Measurements from ENCODE around the gene ZNF195.

The ZNF195 gene

GRCh38 chr11:3359092-3359824, 19.7 kb downstream of the ZNF195 start:
- TF ChIP-seq POLR2A (IDR thresholded peaks at IDR 0.05; ENCODE audit: extremely low read depth, insufficient read length), result no peak
- TF ChIP-seq MYC (IDR thresholded peaks at IDR 0.05; ENCODE audit: low read depth, low read length), result no peak
- TF ChIP-seq, protein P1, sequence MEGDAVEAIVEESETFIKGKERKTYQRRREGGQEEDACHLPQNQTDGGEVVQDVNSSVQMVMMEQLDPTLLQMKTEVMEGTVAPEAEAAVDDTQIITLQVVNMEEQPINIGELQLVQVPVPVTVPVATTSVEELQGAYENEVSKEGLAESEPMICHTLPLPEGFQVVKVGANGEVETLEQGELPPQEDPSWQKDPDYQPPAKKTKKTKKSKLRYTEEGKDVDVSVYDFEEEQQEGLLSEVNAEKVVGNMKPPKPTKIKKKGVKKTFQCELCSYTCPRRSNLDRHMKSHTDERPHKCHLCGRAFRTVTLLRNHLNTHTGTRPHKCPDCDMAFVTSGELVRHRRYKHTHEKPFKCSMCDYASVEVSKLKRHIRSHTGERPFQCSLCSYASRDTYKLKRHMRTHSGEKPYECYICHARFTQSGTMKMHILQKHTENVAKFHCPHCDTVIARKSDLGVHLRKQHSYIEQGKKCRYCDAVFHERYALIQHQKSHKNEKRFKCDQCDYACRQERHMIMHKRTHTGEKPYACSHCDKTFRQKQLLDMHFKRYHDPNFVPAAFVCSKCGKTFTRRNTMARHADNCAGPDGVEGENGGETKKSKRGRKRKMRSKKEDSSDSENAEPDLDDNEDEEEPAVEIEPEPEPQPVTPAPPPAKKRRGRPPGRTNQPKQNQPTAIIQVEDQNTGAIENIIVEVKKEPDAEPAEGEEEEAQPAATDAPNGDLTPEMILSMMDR (IDR thresholded peaks at IDR 0.05; ENCODE audit: low read depth, low read length), result no peak
- no peak for TF ChIP-seq MAX (IDR thresholded peaks at IDR 0.05; ENCODE audit: low read depth, low read length)
- H3K4me3 ChIP-seq (ENCODE audit: low read depth, low read length), result no peak overlapping the region
- no peak for DNase-seq (ENCODE audit: low read depth)

- H3K4me3 ChIP-seq (ENCODE audit: low read depth, low read length), result no peak overlapping the region
- DNase-seq (ENCODE audit: low read depth), result no peak
- TF ChIP-seq, protein P1 (IDR thresholded peaks at IDR 0.05; ENCODE audit: low read depth, low read length), result no peak
- TF ChIP-seq MAX (IDR thresholded peaks at IDR 0.05; ENCODE audit: low read depth, low read length) (no peak), POLR2A (IDR thresholded peaks at IDR 0.05; ENCODE audit: extremely low read depth, insufficient read length) (no peak), MYC (IDR thresholded peaks at IDR 0.05; ENCODE audit: low read depth, low read length) (no peak)
Measured at GRCh38 chr11:3357994-3358676, 20.8 kb downstream of the ZNF195 start.

GRCh38 chr11:3357302-3357701, 21.6 kb downstream of the ZNF195 start:
- no peak for DNase-seq (ENCODE audit: low read depth)
- no peak for TF ChIP-seq MYC (IDR thresholded peaks at IDR 0.05; ENCODE audit: low read depth, low read length)
- no peak for TF ChIP-seq MAX (IDR thresholded peaks at IDR 0.05; ENCODE audit: low read depth, low read length)
- TF ChIP-seq, protein P1 (IDR thresholded peaks at IDR 0.05; ENCODE audit: low read depth, low read length), result no peak
- TF ChIP-seq POLR2A (IDR thresholded peaks at IDR 0.05; ENCODE audit: extremely low read depth, insufficient read length), result no peak
- no peak overlapping the region for H3K4me3 ChIP-seq (ENCODE audit: low read depth, low read length)

GRCh38 chr11:3356858-3357257, 22.1 kb downstream of the ZNF195 start:
- H3K4me3 ChIP-seq (ENCODE audit: low read depth, low read length), result no peak overlapping the region
- no peak for DNase-seq (ENCODE audit: low read depth)
- TF ChIP-seq MAX (IDR thresholded peaks at IDR 0.05; ENCODE audit: low read depth, low read length), result no peak
- TF ChIP-seq MYC (IDR thresholded peaks at IDR 0.05; ENCODE audit: low read depth, low read length), result no peak
- TF ChIP-seq, protein P1 (IDR thresholded peaks at IDR 0.05; ENCODE audit: low read depth, low read length), result no peak
- TF ChIP-seq POLR2A (IDR thresholded peaks at IDR 0.05; ENCODE audit: extremely low read depth, insufficient read length), result no peak

GRCh38 chr11:3353066-3353465, 25.9 kb downstream of the ZNF195 start:
- H3K4me3 ChIP-seq (ENCODE audit: low read depth, low read length), result no peak overlapping the region
- TF ChIP-seq MYC (IDR thresholded peaks at IDR 0.05; ENCODE audit: low read depth, low read length) (no peak), MAX (IDR thresholded peaks at IDR 0.05; ENCODE audit: low read depth, low read length) (no peak), POLR2A (IDR thresholded peaks at IDR 0.05; ENCODE audit: extremely low read depth, insufficient read length) (no peak)
- TF ChIP-seq, protein P1 (IDR thresholded peaks at IDR 0.05; ENCODE audit: low read depth, low read length), result no peak
- DNase-seq (ENCODE audit: low read depth), result peak; percentile 69
